Effector memory CD8-positive, alpha-beta T cell (primary cell): ENCODE data around the gene NDUFB6.
A peak's percentile ranks its signal among the peaks of the same experiment; 100 is the strongest.
"Not testable (repeated sequence)": the region's sequence is repeated elsewhere in the genome, so short reads cannot be mapped to it uniquely, and the experiment has no call there.

Experiments used
- ATAC-seq: fragments of 150-1000 bp; cut with Tn5 transposase; replicated peaks from 2 replicates; pipeline ENCODE4 v1.10.0; 2021; ENCODE audit warnings: mild to moderate bottlenecking, moderate library complexity
- DNase-seq, 3 experiments: peaks; one replicate each; pipeline ENCODE4 v3.0.0; 2021
- H3K27ac Mint-ChIP-seq, 2 donors: one replicate each; pipeline ENCODE4 v1.8.0; 2022; ENCODE audit warnings: mild to moderate bottlenecking in 2 of 2, mixed read lengths in 2 of 2, moderate library complexity in 2 of 2
- H3K27me3 Mint-ChIP-seq, 2 donors: one replicate each; pipeline ENCODE4 v1.8.0; 2022; ENCODE audit warnings: mixed read lengths in 2 of 2
- H3K36me3 Mint-ChIP-seq: one replicate; pipeline ENCODE4 v1.8.0; 2022; ENCODE audit warnings: mild to moderate bottlenecking, moderate library complexity, mixed read lengths; ENCODE audit not compliant: insufficient read depth
- H3K4me1 Mint-ChIP-seq, 2 donors: one replicate each; pipeline ENCODE4 v1.8.0; 2022; ENCODE audit warnings: low read depth in 2 of 2, mixed read lengths in 2 of 2
- H3K4me3 Mint-ChIP-seq, 2 donors: one replicate each; pipeline ENCODE4 v1.8.0; 2022; ENCODE audit warnings: mild to moderate bottlenecking in 2 of 2, mixed read lengths in 2 of 2, moderate library complexity in 2 of 2
- H3K9me3 Mint-ChIP-seq, 2 donors: one replicate each; pipeline ENCODE4 v1.8.0; 2022; ENCODE audit warnings: mixed read lengths in 2 of 2

The NDUFB6 gene

DNA sequence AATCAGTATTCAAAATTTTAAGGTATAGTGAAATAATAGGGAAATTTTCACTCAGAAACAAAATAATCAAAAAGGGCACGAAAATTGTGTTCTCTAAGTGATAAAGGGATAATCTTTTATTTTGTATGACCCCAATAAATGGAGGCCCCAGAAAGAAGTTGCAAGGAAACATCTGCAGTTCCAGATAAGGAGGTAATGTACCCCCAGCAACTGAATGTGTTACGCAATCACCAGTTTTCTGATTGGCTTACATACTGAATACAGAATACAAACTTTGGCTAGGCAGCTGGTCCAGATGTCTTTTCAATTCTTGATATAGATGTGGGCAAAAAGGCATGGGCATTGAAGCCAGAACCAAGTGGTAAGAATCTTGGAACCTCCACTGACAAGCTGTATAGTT lies 18.9 kb downstream of the NDUFB6 start:
- no peak overlapping the region for H3K4me3 Mint-ChIP-seq

DNA sequence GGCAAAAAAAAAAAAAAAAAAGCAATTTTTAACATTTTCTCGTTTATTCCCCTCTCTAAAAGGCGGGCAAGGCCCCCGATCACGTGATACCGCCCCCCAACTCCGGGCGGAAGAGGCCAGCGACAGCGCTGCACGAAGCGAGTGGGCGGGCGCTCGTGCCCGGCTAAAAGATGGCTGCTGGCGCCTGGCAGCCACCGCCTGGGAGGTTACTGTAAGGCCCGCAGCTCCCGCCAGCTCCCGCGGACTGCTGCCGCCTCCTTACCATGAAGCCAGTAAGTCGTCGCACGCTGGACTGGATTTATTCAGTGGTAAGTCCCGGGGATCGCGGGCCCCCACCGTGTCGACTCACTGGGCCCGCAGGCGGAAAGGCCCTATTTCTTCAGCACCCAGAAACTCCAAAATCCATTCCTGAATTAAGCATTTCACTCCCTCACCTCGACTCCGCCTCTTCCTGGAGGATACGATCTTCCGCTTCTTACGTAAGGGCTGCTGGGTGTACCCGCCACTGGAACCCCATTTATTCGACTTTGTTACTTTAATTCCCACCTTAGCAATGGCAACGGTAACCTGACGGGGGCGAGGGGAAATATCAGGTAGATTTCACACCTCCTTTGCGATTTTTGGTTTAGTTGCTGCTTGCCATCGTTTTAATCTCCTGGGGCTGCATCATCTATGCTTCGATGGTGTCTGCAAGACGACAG lies 20.6 kb downstream of the NDUFB6 start, which contains the start of the genes SMIM27 and TOPORS:
SMIM27 (plus strand) TSS at position 156 of the 701 bp plus-strand sequence; CDS start at position 264, 108 bp downstream.
TOPORS (minus strand) TSS at position 415 of the 701 bp plus-strand sequence; CDS start at position 265, 150 bp downstream.
- Mint-ChIP-seq H3K27ac (peak within 1 kb of the TSS; percentile 97 to 98), H3K9me3 (no peaks in the 10 kb centered on the region), H3K4me3 (peak within 1 kb of the TSS; percentile 95 to 96), H3K36me3 (peaks cover 22% of the 10 kb centered on the region), H3K27me3 (no peaks in the 10 kb centered on the region), H3K4me1 (peaks cover 24 to 57% of the 10 kb centered on the region in 2 donors)
- peak; percentile 86 to 87 (median 86) for DNase-seq
- peak; percentile 70 for ATAC-seq

More for the DNA sequence above, 18.9 kb downstream of the NDUFB6 start:
- Mint-ChIP-seq H3K4me1 (peaks cover 19 to 58% of the 10 kb centered on the region in 2 donors), H3K36me3 (peaks cover 28% of the 10 kb centered on the region), H3K27ac (no peak overlapping the region), H3K9me3 (no peaks in the 10 kb centered on the region), H3K27me3 (no peaks in the 10 kb centered on the region)
- DNase-seq (no peak), ATAC-seq (no peak)

- peak; percentile 28 to 45 (median 34) for DNase-seq
Observed at GRCh38 chr9:32551276-32552051, 21.5 kb downstream of the NDUFB6 start.

GRCh38 chr9:32550562-32551275 lies 22.2 kb downstream of the NDUFB6 start:
- H3K4me3 Mint-ChIP-seq: peak overlapping the region; percentile 95 to 96
- no peaks in the 10 kb centered on the region for H3K9me3 Mint-ChIP-seq
- peaks cover 25 to 62% of the 10 kb centered on the region in 2 donors for H3K4me1 Mint-ChIP-seq
- ATAC-seq (peak; percentile 80), DNase-seq (peak; percentile 92 to 95 (median 93))
- no peaks in the 10 kb centered on the region for H3K27me3 Mint-ChIP-seq
- peak overlapping the region; percentile 97 to 98 for H3K27ac Mint-ChIP-seq
- H3K36me3 Mint-ChIP-seq: peaks cover 28% of the 10 kb centered on the region

More at GRCh38 chr9:32551276-32552051, 21.5 kb downstream of the NDUFB6 start:
- H3K27ac Mint-ChIP-seq: peak overlapping the region; percentile 97 to 98
- peaks cover 28% of the 10 kb centered on the region for H3K36me3 Mint-ChIP-seq
- peak; percentile 8 for ATAC-seq
- peaks cover 24 to 63% of the 10 kb centered on the region in 2 donors for H3K4me1 Mint-ChIP-seq
- no peaks in the 10 kb centered on the region for H3K9me3 Mint-ChIP-seq
- H3K27me3 Mint-ChIP-seq: no peaks in the 10 kb centered on the region
- H3K4me3 Mint-ChIP-seq: peak overlapping the region; percentile 95 to 96

DNA sequence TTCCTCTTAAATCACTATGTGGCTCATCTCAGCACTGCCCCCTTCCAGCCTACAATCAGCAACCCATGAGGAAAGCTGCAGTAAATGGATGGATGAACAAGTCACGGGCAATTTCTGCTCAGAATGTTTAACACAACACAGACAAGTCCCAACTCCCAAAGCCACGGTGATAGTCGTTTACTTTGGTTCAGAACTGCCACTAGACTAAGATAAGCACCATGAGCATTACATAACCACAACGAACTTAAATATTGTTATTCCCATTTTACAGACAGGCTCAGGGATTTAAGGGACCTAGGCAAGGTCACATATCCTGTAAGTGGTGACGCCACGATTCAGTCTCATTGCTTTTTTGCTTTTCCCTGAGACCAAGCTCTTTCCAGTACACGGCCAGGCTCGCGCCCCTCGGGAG lies 22.8 kb downstream of the NDUFB6 start:
- Mint-ChIP-seq H3K4me3 (peak overlapping the region; percentile 95 to 96), H3K4me1 (peaks cover 25 to 62% of the 10 kb centered on the region in 2 donors), H3K36me3 (peaks cover 28% of the 10 kb centered on the region), H3K27ac (peak overlapping the region; percentile 97 to 98), H3K9me3 (no peaks in the 10 kb centered on the region), H3K27me3 (no peaks in the 10 kb centered on the region)
- DNase-seq (no peak), ATAC-seq (no peak)

GRCh38 chr9:32548213-32548612 lies 24.7 kb downstream of the NDUFB6 start:
- H3K27ac Mint-ChIP-seq, H3K27me3 Mint-ChIP-seq, H3K9me3 Mint-ChIP-seq, ATAC-seq, DNase-seq, H3K4me3 Mint-ChIP-seq: not testable (repeated sequence)
- H3K36me3 Mint-ChIP-seq: peaks cover 36% of the 10 kb centered on the region
- H3K4me1 Mint-ChIP-seq: peaks cover 24 to 54% of the 10 kb centered on the region in 2 donors

GRCh38 chr9:32545884-32546283 lies 27.1 kb downstream of the NDUFB6 start:
- H3K27ac Mint-ChIP-seq: peak overlapping the region; percentile 54 to 75
- peaks cover 24% of the 10 kb centered on the region for H3K36me3 Mint-ChIP-seq
- H3K27me3 Mint-ChIP-seq: no peaks in the 10 kb centered on the region
- ATAC-seq (no peak), DNase-seq (no peak)
- no peaks in the 10 kb centered on the region for H3K9me3 Mint-ChIP-seq
- peaks cover 15 to 40% of the 10 kb centered on the region in 2 donors for H3K4me1 Mint-ChIP-seq
- H3K4me3 Mint-ChIP-seq: no peak overlapping the region

GRCh38 chr9:32543047-32543446 lies 29.9 kb downstream of the NDUFB6 start:
- DNase-seq (no peak), ATAC-seq (no peak)
- Mint-ChIP-seq H3K4me1 (peaks cover 4 to 20% of the 10 kb centered on the region in 2 donors), H3K36me3 (peaks cover 32% of the 10 kb centered on the region), H3K9me3 (no peaks in the 10 kb centered on the region), H3K27me3 (no peaks in the 10 kb centered on the region), H3K27ac (no peak overlapping the region), H3K4me3 (no peak overlapping the region)

DNA sequence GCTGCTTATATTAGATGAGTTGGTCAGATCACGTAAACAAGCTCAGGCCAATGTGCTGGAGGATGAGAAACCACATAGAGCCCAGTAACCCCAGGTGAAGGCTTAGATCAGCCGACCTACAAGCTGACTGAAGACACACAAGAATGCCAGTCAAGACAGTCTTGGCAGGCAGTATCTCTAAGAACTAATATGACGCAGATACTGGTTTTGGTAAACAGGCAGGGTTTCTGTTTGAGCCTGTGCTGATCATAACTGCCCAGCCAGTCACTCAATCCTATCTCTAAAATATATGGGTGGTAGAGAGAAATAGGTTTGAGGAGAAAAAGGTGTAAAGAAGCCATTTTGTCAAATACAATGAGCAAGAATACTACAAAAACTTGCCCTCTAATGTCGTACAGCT lies 39.1 kb downstream of the NDUFB6 start:
- no peaks in the 10 kb centered on the region for H3K27me3 Mint-ChIP-seq
- H3K9me3 Mint-ChIP-seq: no peaks in the 10 kb centered on the region
- no peak overlapping the region for H3K4me3 Mint-ChIP-seq
- DNase-seq (no peak), ATAC-seq (no peak)
- peaks cover under 1% of the 10 kb centered on the region for H3K36me3 Mint-ChIP-seq
- no peaks in the 10 kb centered on the region for H3K4me1 Mint-ChIP-seq
- no peak overlapping the region for H3K27ac Mint-ChIP-seq

GRCh38 chr9:32533336-32533735 lies 39.6 kb downstream of the NDUFB6 start:
- H3K4me1 Mint-ChIP-seq: no peaks in the 10 kb centered on the region
- H3K27me3 Mint-ChIP-seq: no peaks in the 10 kb centered on the region
- no peak overlapping the region for H3K4me3 Mint-ChIP-seq
- H3K36me3 Mint-ChIP-seq: no peaks in the 10 kb centered on the region
- H3K27ac Mint-ChIP-seq: no peak overlapping the region
- DNase-seq (no peak), ATAC-seq (no peak)
- H3K9me3 Mint-ChIP-seq: no peaks in the 10 kb centered on the region

DNA sequence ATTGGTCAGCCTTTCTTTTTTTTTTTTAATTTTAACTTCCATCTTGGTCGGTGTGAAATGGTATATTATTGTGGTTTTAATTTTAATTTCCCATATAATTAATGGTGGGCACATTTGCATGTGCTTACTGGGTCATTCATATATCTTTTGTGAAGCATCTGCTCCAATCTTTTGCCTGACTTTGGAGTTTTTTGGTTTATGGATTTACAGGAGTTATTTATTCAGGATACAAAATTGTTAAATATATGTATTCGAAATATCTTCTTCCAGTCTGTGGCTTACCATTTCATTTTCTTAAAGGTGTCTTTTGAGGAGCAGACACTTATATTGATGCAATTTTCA lies 46.3 kb downstream of the NDUFB6 start:
- DNase-seq: no peak
- Mint-ChIP-seq H3K4me3 (peak overlapping the region; percentile 89 to 94), H3K4me1 (peaks cover 30 to 44% of the 10 kb centered on the region in 2 donors), H3K9me3 (no peaks in the 10 kb centered on the region), H3K27ac (peak overlapping the region; percentile 93 to 94), H3K36me3 (peaks cover 22% of the 10 kb centered on the region), H3K27me3 (no peaks in the 10 kb centered on the region)
- ATAC-seq: no peak

DNA sequence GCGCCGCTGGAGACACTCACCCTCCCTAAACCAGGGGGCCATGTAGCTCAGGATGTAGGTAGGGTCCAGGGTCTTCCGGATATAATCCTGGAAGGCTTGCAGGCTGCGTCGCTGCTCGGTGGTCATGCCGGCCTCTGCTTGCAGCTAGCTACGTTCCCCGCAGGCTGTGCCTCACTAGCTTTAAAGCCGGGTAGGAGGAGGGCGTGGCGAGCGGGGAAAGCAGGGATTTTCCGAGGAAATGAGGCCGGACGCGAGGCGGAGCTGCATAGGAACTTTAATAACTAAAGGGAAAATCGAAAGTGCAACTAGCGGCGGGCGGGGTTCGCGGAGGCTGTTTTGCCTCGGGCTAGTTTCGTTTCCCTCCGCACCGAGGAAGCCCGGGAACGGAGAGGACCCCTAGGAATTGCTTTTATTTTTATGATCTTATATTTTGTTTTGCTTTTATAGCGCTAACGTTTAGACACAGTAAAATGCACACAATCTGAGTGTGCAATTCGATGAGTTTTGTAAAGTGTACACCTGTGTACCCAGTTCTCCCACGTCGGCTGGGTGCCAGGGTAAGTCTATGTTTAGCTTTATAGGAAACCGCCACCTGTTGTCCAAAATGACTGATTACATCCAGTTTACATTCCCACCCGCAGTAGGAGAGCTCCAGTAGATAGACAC lies 46.8 kb downstream of the NDUFB6 start, which contains the start of gene RIGI:
RIGI (minus strand) TSS at position 156 of the 666 bp plus-strand sequence; CDS start at position 126, 30 bp downstream.
- H3K27me3 Mint-ChIP-seq: no peaks in the 10 kb centered on the region
- peak; percentile 77 to 84 (median 80) for DNase-seq
- peak within 1 kb of the TSS; percentile 93 to 94 for H3K27ac Mint-ChIP-seq
- peaks cover 30 to 48% of the 10 kb centered on the region in 2 donors for H3K4me1 Mint-ChIP-seq
- peak within 1 kb of the TSS; percentile 89 to 94 for H3K4me3 Mint-ChIP-seq
- H3K36me3 Mint-ChIP-seq: peaks cover 22% of the 10 kb centered on the region
- peak; percentile 77 for ATAC-seq
- no peaks in the 10 kb centered on the region for H3K9me3 Mint-ChIP-seq

DNA sequence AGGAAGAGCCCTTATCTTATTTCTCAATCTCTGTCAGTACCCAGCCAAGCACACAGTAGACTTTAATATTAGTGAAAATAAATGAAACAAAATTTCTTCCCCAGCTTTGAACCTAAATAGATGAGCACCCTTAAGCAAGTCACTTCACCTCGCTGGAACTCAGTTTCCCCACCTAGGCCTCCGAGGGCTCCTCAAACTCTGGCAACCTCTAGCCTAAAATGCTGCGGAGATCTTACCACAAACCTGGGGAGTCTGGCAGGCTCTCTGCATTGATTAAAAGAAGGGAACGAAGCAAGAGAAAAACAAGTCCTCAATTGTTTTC lies 47.3 kb downstream of the NDUFB6 start:
- H3K36me3 Mint-ChIP-seq: peaks cover 22% of the 10 kb centered on the region
- DNase-seq (no peak), ATAC-seq (no peak)
- peaks cover 30 to 48% of the 10 kb centered on the region in 2 donors for H3K4me1 Mint-ChIP-seq
- H3K4me3 Mint-ChIP-seq: peak overlapping the region; percentile 89 to 94
- no peaks in the 10 kb centered on the region for H3K27me3 Mint-ChIP-seq
- peak overlapping the region; percentile 93 to 94 for H3K27ac Mint-ChIP-seq
- no peaks in the 10 kb centered on the region for H3K9me3 Mint-ChIP-seq
